ENCODE results near the gene TCF4.

TCF4 gene

GRCh38 chr18:55508651-55509050 lies 79.3 kb downstream of the TCF4 start:
- H3K27ac ChIP-seq (ENCODE audit: low read depth, low read length), result peak overlapping the region; percentile 86
- H4K20me1 ChIP-seq (ENCODE audit: control insufficient read depth, insufficient read depth, low read depth, low read length), result no peaks in the 10 kb centered on the region
- H3K4me3 ChIP-seq (ENCODE audit: low read length), result peak overlapping the region; percentile 69
- H3K4me1 ChIP-seq (ENCODE audit: control insufficient read depth, low read length), result peaks cover 92% of the 10 kb centered on the region
- peak overlapping the region; percentile 75 for H3K4me2 ChIP-seq (ENCODE audit: low read length)
- peaks cover 23% of the 10 kb centered on the region for H3F3A ChIP-seq (ENCODE audit: control insufficient read depth, insufficient read depth)
- peaks cover 92% of the 10 kb centered on the region for H3K79me2 ChIP-seq (ENCODE audit: control insufficient read depth, low read length)
- no peaks in the 10 kb centered on the region for H3K9me2 ChIP-seq (replicated peaks; ENCODE audit: control insufficient read depth, low read length)
- peaks cover 13% of the 10 kb centered on the region for H3K36me3 ChIP-seq (ENCODE audit: control insufficient read depth, low read length)
- TF ChIP-seq CTCF (IDR thresholded peaks at IDR 0.05; ENCODE audit: low read depth, low read length, poor library complexity, severe bottlenecking), result no peak
- no peak for TF ChIP-seq EZH2phosphoT487 (IDR thresholded peaks at IDR 0.05; ENCODE audit: borderline replicate concordance, low read length)
- no peaks in the 10 kb centered on the region for H3K9me3 ChIP-seq (ENCODE audit: control insufficient read depth, insufficient read depth, low read length)
- no peaks in the 10 kb centered on the region for H3K27me3 ChIP-seq (ENCODE audit: control insufficient read depth, low read length)

- Histone ChIP-seq H3F3A (ENCODE audit: control insufficient read depth, insufficient read depth) (peaks cover 16% of the 10 kb centered on the region), H4K20me1 (ENCODE audit: control insufficient read depth, insufficient read depth, low read depth, low read length) (no peaks in the 10 kb centered on the region), H3K9me2 (replicated peaks; ENCODE audit: control insufficient read depth, low read length) (no peaks in the 10 kb centered on the region), H3K36me3 (ENCODE audit: control insufficient read depth, low read length) (peaks cover 17% of the 10 kb centered on the region), H3K9me3 (ENCODE audit: control insufficient read depth, insufficient read depth, low read length) (no peaks in the 10 kb centered on the region), H3K27ac (ENCODE audit: low read depth, low read length) (peak overlapping the region; percentile 75), H3K4me2 (ENCODE audit: low read length) (peak overlapping the region; percentile 75), H3K4me1 (ENCODE audit: control insufficient read depth, low read length) (peaks cover 98% of the 10 kb centered on the region), H3K79me2 (ENCODE audit: control insufficient read depth, low read length) (peaks cover 97% of the 10 kb centered on the region), H3K27me3 (ENCODE audit: control insufficient read depth, low read length) (no peaks in the 10 kb centered on the region), H3K4me3 (ENCODE audit: low read length) (peak overlapping the region; percentile 38)
- TF ChIP-seq EZH2phosphoT487 (IDR thresholded peaks at IDR 0.05; ENCODE audit: borderline replicate concordance, low read length), result no peak
- TF ChIP-seq CTCF (IDR thresholded peaks at IDR 0.05; ENCODE audit: low read depth, low read length, poor library complexity, severe bottlenecking), result no peak
Observed at GRCh38 chr18:55506074-55506473, 81.9 kb downstream of the TCF4 start.

- Histone ChIP-seq H4K20me1 (ENCODE audit: control insufficient read depth, insufficient read depth, low read depth, low read length) (no peaks in the 10 kb centered on the region), H3K9me3 (ENCODE audit: control insufficient read depth, insufficient read depth, low read length) (no peaks in the 10 kb centered on the region), H3K9me2 (replicated peaks; ENCODE audit: control insufficient read depth, low read length) (no peaks in the 10 kb centered on the region), H3K27ac (ENCODE audit: low read depth, low read length) (no peak overlapping the region), H3K36me3 (ENCODE audit: control insufficient read depth, low read length) (peaks cover 24% of the 10 kb centered on the region), H3K4me2 (ENCODE audit: low read length) (no peak overlapping the region), H3K79me2 (ENCODE audit: control insufficient read depth, low read length) (peaks cover 96% of the 10 kb centered on the region), H3K4me1 (ENCODE audit: control insufficient read depth, low read length) (peaks cover 94% of the 10 kb centered on the region), H3K4me3 (ENCODE audit: low read length) (no peak overlapping the region), H3F3A (ENCODE audit: control insufficient read depth, insufficient read depth) (peaks cover 8% of the 10 kb centered on the region), H3K27me3 (ENCODE audit: control insufficient read depth, low read length) (no peaks in the 10 kb centered on the region)
- TF ChIP-seq CTCF (IDR thresholded peaks at IDR 0.05; ENCODE audit: low read depth, low read length, poor library complexity, severe bottlenecking) (no peak), EZH2phosphoT487 (IDR thresholded peaks at IDR 0.05; ENCODE audit: borderline replicate concordance, low read length) (no peak)
Observed at GRCh38 chr18:55504808-55505207, 83.2 kb downstream of the TCF4 start.

All from DOHH2 (cell line).